Keratinocyte (primary cell): ENCODE measurements around the gene RASSF6.

Experiments
- EZH2 ChIP-seq: IDR thresholded peaks from one replicate; pipeline ENCODE4 v1.6.1; 2012; ENCODE audit warnings: inconsistent platforms, mild to moderate bottlenecking, low read length, moderate library complexity
- TF ChIP-seq, protein P1 (sequence below), 3 experiments: IDR thresholded peaks in 1 of 3; conservative IDR thresholded peaks in 1 of 3; optimal IDR thresholded peaks in 1 of 3; 2 replicates in 2 of 3; 3 replicates in 1 of 3; pipeline versions ENCODE3 to v1.5.1; 2011; ENCODE audit warnings: low read length in 3 of 3, mild to moderate bottlenecking in 3 of 3, moderate library complexity in 2 of 3, control low read depth in 1 of 3, inconsistent platforms in 1 of 3; ENCODE audit not compliant: insufficient read depth in 2 of 3; ENCODE audit errors: extremely low read depth in 1 of 3

DNA sequence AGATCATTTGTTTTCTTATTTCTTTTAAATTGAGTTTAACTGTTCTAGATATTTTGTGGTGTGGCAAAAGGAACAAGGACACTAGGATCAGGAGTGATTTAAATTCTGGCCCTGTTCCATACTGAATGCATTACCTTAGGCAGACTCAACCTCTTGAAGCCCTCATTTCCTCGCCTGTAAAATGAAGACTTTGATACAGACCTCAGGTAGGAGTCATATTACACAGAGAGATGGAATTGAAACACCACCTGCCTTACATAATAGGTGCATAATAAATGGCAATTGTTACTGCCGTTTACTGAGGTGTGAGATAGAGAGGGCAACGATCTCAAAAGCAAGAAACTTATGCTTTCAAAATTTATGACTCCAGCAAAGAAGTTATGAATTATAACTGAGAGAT is 28.2 kb upstream of the RASSF6 start:
- no peak for TF ChIP-seq EZH2
- TF ChIP-seq, protein P1, sequence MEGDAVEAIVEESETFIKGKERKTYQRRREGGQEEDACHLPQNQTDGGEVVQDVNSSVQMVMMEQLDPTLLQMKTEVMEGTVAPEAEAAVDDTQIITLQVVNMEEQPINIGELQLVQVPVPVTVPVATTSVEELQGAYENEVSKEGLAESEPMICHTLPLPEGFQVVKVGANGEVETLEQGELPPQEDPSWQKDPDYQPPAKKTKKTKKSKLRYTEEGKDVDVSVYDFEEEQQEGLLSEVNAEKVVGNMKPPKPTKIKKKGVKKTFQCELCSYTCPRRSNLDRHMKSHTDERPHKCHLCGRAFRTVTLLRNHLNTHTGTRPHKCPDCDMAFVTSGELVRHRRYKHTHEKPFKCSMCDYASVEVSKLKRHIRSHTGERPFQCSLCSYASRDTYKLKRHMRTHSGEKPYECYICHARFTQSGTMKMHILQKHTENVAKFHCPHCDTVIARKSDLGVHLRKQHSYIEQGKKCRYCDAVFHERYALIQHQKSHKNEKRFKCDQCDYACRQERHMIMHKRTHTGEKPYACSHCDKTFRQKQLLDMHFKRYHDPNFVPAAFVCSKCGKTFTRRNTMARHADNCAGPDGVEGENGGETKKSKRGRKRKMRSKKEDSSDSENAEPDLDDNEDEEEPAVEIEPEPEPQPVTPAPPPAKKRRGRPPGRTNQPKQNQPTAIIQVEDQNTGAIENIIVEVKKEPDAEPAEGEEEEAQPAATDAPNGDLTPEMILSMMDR (optimal IDR thresholded peaks at IDR 0.05 in 1 of 3, IDR thresholded peaks at IDR 0.05 in 1 of 3, conservative IDR thresholded peaks at IDR 0.05 in 1 of 3; ENCODE audit: extremely low read depth in 1 of 3, insufficient read depth in 2 of 3, low read length in 3 of 3), result no peak
